Endodermal cell (in vitro differentiated cells): ENCODE measurements around the gene P2RX7. TPM values are rescaled to one million over a fixed set of nuclear protein-coding genes. Genes with fewer than 3 reads are reported as not detected.

Source experiments
- DNase-seq: peaks from one replicate; pipeline ENCODE4 v3.0.0-alpha.2; 2017
- H3K27ac ChIP-seq: 2 replicates; pipeline ENCODE4 v1.5.1; 2013; ENCODE audit warnings: mild to moderate bottlenecking, low read depth, low read length, moderate library complexity
- H3K27me3 ChIP-seq: 2 replicates; pipeline ENCODE4 v1.6.1; 2013; ENCODE audit warnings: mild to moderate bottlenecking, low read length, moderate library complexity; ENCODE audit not compliant: insufficient read depth, control insufficient read depth, poor library complexity, severe bottlenecking
- H3K36me3 ChIP-seq: 2 replicates; pipeline ENCODE4 v1.7.0; 2013; ENCODE audit warnings: mild to moderate bottlenecking, low read length, moderate library complexity; ENCODE audit not compliant: control insufficient read depth, insufficient read depth
- H3K4me1 ChIP-seq: one replicate; pipeline ENCODE4 v1.7.0; 2013; ENCODE audit warnings: low read length; ENCODE audit not compliant: control insufficient read depth, insufficient read depth
- H3K4me3 ChIP-seq: 2 replicates; pipeline ENCODE4 v1.5.1; 2013; ENCODE audit warnings: mild to moderate bottlenecking, low read length, moderate library complexity
- H3K9ac ChIP-seq: 2 replicates; pipeline ENCODE4 v1.6.1; 2013; ENCODE audit warnings: mild to moderate bottlenecking, low read length, moderate library complexity; ENCODE audit not compliant: poor library complexity, severe bottlenecking; ENCODE audit errors: extremely low read depth
- H3K9me3 ChIP-seq: 2 replicates; pipeline ENCODE4 v1.6.1; 2013; ENCODE audit warnings: mild to moderate bottlenecking, low read length, moderate library complexity; ENCODE audit not compliant: control insufficient read depth
- H3K27ac Mint-ChIP-seq: 2 replicates; pipeline ENCODE4 v1.8.0; 2020; ENCODE audit warnings: mixed read lengths
- H3K27me3 Mint-ChIP-seq: 2 replicates; pipeline ENCODE4 v1.8.0; 2021; ENCODE audit warnings: mild to moderate bottlenecking, mixed read lengths; ENCODE audit not compliant: insufficient read depth
- H3K36me3 Mint-ChIP-seq: 2 replicates; pipeline ENCODE4 v1.8.0; 2020; ENCODE audit warnings: low read depth, mixed read lengths
- H3K4me1 Mint-ChIP-seq: 2 replicates; pipeline ENCODE4 v1.8.0; 2020; ENCODE audit warnings: mixed read lengths
- H3K4me3 Mint-ChIP-seq: 2 replicates; pipeline ENCODE4 v1.8.0; 2020; ENCODE audit warnings: mild to moderate bottlenecking, moderate library complexity, mixed read lengths
- H3K9me3 Mint-ChIP-seq: 2 replicates; pipeline ENCODE4 v1.8.0; 2020; ENCODE audit warnings: mild to moderate bottlenecking, mixed read lengths
- WGBS, 2 experiments: methylation state at CpG; one replicate each; pipeline versions ENCODE4 v1.1.5 to v1.1.7; 2013; ENCODE audit warnings: missing lambda C conversion rate in 2 of 2, mixed read lengths in 1 of 2; ENCODE audit not compliant: insufficient coverage in 1 of 2, insufficient read length in 1 of 2; 5-methylcytosine and 5-hydroxymethylcytosine counted together
- total RNA-seq, 2 donors: library from RNA; stranded (reverse); fragmentation: NEBNext Ultra II Directional in 1 of 2; extraction: Animal tissue kit (Norgen Biotek cat#: 25700) in 1 of 2; gene quantifications; 2 replicates in 1 of 2; 3 replicates in 1 of 2; pipeline ENCODE4 v1.2.1, GENCODE V29; 2021
- TF ChIP-seq, protein P1 (sequence below): fragments of 200-600 bp; sonication (generic); conservative IDR thresholded peaks from 2 replicates; pipeline ENCODE4 v1.5.0; 2021; ENCODE audit warnings: antibody characterized with exemption, mild to moderate bottlenecking

P2RX7 gene
- total RNA-seq, 2 donors from 2014 or later, result 0.18 TPM; not detected in 1

DNA sequence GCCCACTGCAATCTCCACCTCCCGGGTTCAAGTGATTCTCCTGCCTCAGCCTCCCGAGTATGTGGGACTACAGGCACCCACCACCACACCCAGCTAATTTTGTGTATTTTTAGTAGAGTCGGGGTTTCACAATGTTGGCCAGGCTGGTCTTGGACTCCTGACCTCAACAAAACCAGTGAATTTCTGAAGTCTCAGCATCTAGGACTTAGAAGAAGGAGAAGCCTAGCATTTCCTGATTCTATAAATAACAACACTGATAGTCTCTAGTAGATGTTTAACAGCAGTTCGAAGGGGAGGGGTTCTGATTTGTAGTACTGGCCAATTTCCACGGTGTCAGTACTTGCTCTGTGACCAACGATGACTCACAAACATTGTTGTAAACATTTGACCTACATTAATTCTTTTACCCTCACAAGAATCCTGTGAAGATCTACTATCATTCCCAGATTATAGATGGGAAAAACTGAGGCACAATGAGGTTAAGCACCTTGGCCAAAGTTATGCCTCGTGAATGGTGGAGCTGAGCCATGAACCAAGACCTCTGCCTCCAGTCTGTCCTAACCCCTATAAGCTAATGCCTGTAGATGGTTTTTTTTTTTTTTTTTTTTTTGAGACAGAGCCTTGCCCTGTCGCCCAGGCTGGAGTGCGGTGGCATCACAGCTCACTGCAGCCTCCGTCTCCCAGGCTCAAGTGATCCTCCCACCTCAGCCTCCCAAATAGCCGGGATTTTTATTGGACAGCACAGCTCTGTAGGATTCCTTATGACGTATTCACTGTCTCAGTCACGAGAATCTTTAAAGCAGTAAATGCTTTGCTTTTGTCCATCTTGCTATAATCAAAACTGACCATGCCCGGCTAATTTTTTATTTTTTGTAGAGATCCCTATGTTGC, 82.4 kb downstream of the P2RX7 start:
- no peak overlapping the region for H3K9ac ChIP-seq
- H3K4me3 ChIP-seq, result no peak overlapping the region
- Mint-ChIP-seq H3K36me3 (peaks cover 8% of the 10 kb centered on the region), H3K27me3 (no peaks in the 10 kb centered on the region), H3K4me1 (peaks cover 6% of the 10 kb centered on the region), H3K4me3 (no peak overlapping the region), H3K27ac (no peak overlapping the region), H3K9me3 (no peaks in the 10 kb centered on the region)
- peaks cover 3% of the 10 kb centered on the region for H3K36me3 ChIP-seq
- H3K27ac ChIP-seq, result no peak overlapping the region
- H3K27me3 ChIP-seq, result no peaks in the 10 kb centered on the region
- 93 to 96% methylated on average over 9 to 14 of the region's 14 CpGs for WGBS, 2 experiments
- H3K9me3 ChIP-seq, result no peaks in the 10 kb centered on the region
- H3K4me1 ChIP-seq, result no peaks in the 10 kb centered on the region
- TF ChIP-seq, protein P1, sequence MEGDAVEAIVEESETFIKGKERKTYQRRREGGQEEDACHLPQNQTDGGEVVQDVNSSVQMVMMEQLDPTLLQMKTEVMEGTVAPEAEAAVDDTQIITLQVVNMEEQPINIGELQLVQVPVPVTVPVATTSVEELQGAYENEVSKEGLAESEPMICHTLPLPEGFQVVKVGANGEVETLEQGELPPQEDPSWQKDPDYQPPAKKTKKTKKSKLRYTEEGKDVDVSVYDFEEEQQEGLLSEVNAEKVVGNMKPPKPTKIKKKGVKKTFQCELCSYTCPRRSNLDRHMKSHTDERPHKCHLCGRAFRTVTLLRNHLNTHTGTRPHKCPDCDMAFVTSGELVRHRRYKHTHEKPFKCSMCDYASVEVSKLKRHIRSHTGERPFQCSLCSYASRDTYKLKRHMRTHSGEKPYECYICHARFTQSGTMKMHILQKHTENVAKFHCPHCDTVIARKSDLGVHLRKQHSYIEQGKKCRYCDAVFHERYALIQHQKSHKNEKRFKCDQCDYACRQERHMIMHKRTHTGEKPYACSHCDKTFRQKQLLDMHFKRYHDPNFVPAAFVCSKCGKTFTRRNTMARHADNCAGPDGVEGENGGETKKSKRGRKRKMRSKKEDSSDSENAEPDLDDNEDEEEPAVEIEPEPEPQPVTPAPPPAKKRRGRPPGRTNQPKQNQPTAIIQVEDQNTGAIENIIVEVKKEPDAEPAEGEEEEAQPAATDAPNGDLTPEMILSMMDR, result no peak
- DNase-seq, result no peak

DNA sequence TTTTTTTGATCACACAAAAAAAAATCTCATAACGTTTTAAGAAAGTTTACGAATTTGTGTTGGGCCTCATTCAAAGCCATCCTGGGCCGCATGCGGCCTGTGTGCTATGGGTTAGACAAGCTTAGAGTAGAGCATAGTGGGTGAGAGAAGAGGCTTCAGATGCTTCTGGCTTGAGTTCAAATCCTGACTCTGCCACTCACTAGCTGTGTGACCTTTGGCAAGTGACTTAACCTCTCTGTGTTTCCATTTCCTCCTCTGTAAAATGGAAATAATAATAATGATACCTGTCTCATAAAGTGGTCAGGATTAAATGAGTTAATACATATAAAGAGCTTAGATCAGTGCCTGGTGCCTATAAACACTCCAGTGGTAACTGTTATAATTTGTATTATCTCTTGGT, 83.4 kb downstream of the P2RX7 start:
- Histone ChIP-seq H3K27me3 (no peaks in the 10 kb centered on the region), H3K4me1 (no peaks in the 10 kb centered on the region), H3K9me3 (no peaks in the 10 kb centered on the region), H3K27ac (no peak overlapping the region), H3K4me3 (no peak overlapping the region), H3K9ac (no peak overlapping the region), H3K36me3 (peaks cover 3% of the 10 kb centered on the region)
- 95% methylated on average over 4 of the region's 4 CpGs; no CpG with 5 or more reads in 1 of the 2 experiments for WGBS, 2 experiments
- H3K4me3 Mint-ChIP-seq, result no peak overlapping the region
- H3K4me1 Mint-ChIP-seq, result peaks cover 3% of the 10 kb centered on the region
- H3K36me3 Mint-ChIP-seq, result peaks cover 11% of the 10 kb centered on the region
- H3K27ac Mint-ChIP-seq, result no peak overlapping the region
- TF ChIP-seq, protein P1, result no peak
- H3K9me3 Mint-ChIP-seq, result no peaks in the 10 kb centered on the region
- DNase-seq, result no peak
- H3K27me3 Mint-ChIP-seq, result no peaks in the 10 kb centered on the region

DNA sequence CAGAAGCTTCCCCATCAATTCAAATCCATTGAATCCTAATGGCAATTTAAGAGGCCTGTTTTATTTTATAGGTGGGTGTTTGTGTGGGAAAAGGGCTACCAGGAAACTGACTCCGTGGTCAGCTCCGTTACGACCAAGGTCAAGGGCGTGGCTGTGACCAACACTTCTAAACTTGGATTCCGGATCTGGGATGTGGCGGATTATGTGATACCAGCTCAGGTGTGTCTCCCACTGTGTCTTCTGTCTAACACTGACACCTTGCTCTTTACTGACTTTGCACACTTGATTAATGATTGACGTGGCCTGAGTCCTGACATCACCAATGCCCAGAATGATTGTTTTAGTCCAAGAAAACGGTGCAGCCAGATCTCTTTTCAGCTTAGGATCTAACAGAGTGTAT, 84.4 kb downstream of the P2RX7 start:
- H3K9me3 Mint-ChIP-seq, result no peaks in the 10 kb centered on the region
- no peaks in the 10 kb centered on the region for H3K9me3 ChIP-seq
- H3K4me1 ChIP-seq, result no peaks in the 10 kb centered on the region
- no peak overlapping the region for H3K27ac ChIP-seq
- H3K27me3 Mint-ChIP-seq, result no peaks in the 10 kb centered on the region
- peaks cover 15% of the 10 kb centered on the region for H3K36me3 Mint-ChIP-seq
- H3K36me3 ChIP-seq, result peaks cover 3% of the 10 kb centered on the region
- H3K4me1 Mint-ChIP-seq, result peaks cover 3% of the 10 kb centered on the region
- H3K27me3 ChIP-seq, result no peaks in the 10 kb centered on the region
- no peak overlapping the region for H3K4me3 ChIP-seq
- TF ChIP-seq, protein P1, result no peak
- H3K9ac ChIP-seq, result no peak overlapping the region
- H3K27ac Mint-ChIP-seq, result no peak overlapping the region
- DNase-seq, result no peak
- H3K4me3 Mint-ChIP-seq, result no peak overlapping the region
- 74 to 91% methylated on average over 8 of the region's 8 CpGs for WGBS, 2 experiments
